ENCODE data around the gene SERPINB1. TPM values are rescaled to one million over a fixed set of nuclear protein-coding genes. Genes with fewer than 3 reads are reported as not detected.
A peak's percentile ranks its signal among the peaks of the same experiment; 100 is the strongest.

SERPINB1 gene
- total RNA-seq, 1 donor from 2014 or later = 7.2 TPM

DNA sequence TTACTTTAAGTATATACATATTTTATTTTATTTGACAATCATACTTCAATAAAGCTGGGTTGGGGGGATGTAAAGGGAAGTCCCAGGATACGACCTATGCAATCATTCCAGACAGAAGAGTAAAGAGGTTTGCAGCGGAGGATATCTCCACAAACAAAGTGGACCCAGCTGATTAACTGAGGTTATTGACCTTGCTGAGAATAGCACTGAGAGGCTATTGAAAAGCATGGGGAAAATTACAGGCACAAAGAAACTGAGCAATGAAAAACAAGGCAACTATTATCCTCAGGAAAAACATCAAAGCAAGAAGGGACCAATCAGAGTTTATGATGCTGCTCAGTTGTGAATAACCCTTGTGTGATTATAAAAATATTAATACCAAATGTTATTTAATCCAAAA is 32.6 kb downstream of the SERPINB1 start:
- no peaks in the 10 kb centered on the region for H3K27me3 Mint-ChIP-seq (ENCODE audit: low read depth)
- H3K36me3 Mint-ChIP-seq (ENCODE audit: low read depth) = no peaks in the 10 kb centered on the region
- TF ChIP-seq, protein P1, sequence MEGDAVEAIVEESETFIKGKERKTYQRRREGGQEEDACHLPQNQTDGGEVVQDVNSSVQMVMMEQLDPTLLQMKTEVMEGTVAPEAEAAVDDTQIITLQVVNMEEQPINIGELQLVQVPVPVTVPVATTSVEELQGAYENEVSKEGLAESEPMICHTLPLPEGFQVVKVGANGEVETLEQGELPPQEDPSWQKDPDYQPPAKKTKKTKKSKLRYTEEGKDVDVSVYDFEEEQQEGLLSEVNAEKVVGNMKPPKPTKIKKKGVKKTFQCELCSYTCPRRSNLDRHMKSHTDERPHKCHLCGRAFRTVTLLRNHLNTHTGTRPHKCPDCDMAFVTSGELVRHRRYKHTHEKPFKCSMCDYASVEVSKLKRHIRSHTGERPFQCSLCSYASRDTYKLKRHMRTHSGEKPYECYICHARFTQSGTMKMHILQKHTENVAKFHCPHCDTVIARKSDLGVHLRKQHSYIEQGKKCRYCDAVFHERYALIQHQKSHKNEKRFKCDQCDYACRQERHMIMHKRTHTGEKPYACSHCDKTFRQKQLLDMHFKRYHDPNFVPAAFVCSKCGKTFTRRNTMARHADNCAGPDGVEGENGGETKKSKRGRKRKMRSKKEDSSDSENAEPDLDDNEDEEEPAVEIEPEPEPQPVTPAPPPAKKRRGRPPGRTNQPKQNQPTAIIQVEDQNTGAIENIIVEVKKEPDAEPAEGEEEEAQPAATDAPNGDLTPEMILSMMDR (conservative IDR thresholded peaks at IDR 0.05) = no peak
- peak overlapping the region; percentile 5 for H3K4me3 Mint-ChIP-seq
- peaks cover 2% of the 10 kb centered on the region for H3K9me3 Mint-ChIP-seq
- DNase-seq (ENCODE audit: low read depth, low spot score) = no peak
- no peak overlapping the region for H3K27ac Mint-ChIP-seq (ENCODE audit: unreplicated experiment)
- peaks cover 52% of the 10 kb centered on the region for H3K4me1 Mint-ChIP-seq

DNA sequence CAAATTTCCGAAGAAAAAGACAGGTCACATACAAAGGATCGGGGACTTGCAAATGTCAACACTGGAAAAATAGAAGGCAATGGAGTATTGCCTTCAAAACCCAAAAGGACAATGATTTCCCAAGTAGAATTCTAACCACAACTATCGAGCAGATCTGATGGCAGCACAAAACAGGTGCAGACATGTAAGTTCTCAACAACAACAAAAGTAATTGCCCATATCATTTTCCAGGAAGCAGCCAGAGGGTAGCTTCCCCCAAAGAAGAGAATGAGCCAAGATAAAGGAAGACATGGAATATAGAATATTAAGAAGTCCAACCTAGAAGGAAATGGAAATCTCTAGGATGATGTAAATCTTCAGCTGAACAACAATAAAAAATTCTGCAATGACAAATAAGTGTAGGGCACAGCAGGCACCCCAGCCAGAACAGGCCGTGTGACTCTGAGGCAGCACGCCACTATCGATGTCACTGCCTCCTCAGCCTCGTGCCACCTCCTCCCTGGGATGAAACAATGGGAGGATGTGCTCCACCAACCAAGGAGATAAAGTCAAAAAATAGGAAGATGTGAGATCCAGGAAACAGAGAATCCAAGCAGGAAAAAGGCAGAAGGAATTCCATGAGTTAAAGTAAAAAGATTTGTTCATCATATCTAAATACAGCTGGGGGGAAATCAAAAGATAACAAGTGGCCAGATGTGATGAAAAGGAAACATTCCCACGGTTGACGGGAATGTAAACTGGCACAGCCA is 34.1 kb downstream of the SERPINB1 start:
- Mint-ChIP-seq H3K36me3 (ENCODE audit: low read depth) (no peaks in the 10 kb centered on the region), H3K9me3 (peaks cover 2% of the 10 kb centered on the region), H3K4me3 (peak overlapping the region; percentile 7), H3K4me1 (peaks cover 52% of the 10 kb centered on the region), H3K27ac (ENCODE audit: unreplicated experiment) (peak overlapping the region; percentile 4), H3K27me3 (ENCODE audit: low read depth) (no peaks in the 10 kb centered on the region)
- DNase-seq (ENCODE audit: low read depth, low spot score) = no peak
- TF ChIP-seq, protein P1 (conservative IDR thresholded peaks at IDR 0.05) = no peak

DNA sequence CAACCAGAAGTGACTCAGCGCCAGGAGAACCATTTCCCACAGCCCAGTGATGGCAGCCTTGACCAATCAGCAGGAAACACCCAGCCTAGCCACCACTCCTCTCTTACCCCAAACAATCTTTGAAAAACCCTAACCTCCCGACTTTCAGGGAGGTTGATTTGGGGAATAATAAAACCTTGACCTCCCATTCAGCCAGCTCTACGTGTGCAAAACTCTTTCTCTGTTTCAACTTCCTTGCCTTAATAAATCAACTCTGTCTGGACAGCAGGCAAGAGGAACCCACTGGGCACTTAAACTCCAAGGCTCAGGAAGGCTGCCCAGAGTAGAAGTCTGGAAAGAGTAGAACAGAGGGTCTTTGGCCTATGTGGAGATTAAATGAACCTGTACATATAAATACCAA is 35.0 kb downstream of the SERPINB1 start:
- H3K36me3 Mint-ChIP-seq (ENCODE audit: low read depth) = no peaks in the 10 kb centered on the region
- no peaks in the 10 kb centered on the region for H3K27me3 Mint-ChIP-seq (ENCODE audit: low read depth)
- no peak for DNase-seq (ENCODE audit: low read depth, low spot score)
- no peak overlapping the region for H3K4me3 Mint-ChIP-seq
- no peak overlapping the region for H3K27ac Mint-ChIP-seq (ENCODE audit: unreplicated experiment)
- H3K9me3 Mint-ChIP-seq = no peaks in the 10 kb centered on the region
- peaks cover 45% of the 10 kb centered on the region for H3K4me1 Mint-ChIP-seq
- TF ChIP-seq, protein P1 (conservative IDR thresholded peaks at IDR 0.05) = no peak

DNA sequence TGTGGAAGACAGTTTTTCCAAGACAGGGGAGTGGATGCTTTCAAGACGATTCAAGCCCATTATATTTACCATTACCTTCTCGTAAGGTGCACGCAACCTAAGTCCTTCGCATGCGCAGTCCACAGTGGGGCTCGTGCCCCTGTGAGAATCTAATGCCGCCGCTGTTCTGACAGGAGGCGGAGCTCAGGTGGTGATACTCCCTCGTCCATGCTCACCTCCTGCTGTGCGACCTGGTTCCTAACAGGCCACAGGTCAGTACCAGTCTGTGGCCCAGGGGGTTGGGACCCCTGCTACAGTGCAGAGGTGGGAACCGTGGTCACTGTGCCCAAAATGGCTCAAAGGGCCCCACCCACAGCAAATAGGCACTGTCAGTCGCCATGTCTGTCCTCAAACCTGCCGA is 36.6 kb downstream of the SERPINB1 start:
- no peak overlapping the region for H3K4me3 Mint-ChIP-seq
- no peak overlapping the region for H3K27ac Mint-ChIP-seq (ENCODE audit: unreplicated experiment)
- TF ChIP-seq, protein P1 (conservative IDR thresholded peaks at IDR 0.05) = no peak
- H3K9me3 Mint-ChIP-seq = no peaks in the 10 kb centered on the region
- peaks cover 37% of the 10 kb centered on the region for H3K4me1 Mint-ChIP-seq
- no peak for DNase-seq (ENCODE audit: low read depth, low spot score)
- no peaks in the 10 kb centered on the region for H3K27me3 Mint-ChIP-seq (ENCODE audit: low read depth)
- H3K36me3 Mint-ChIP-seq (ENCODE audit: low read depth) = no peaks in the 10 kb centered on the region

DNA sequence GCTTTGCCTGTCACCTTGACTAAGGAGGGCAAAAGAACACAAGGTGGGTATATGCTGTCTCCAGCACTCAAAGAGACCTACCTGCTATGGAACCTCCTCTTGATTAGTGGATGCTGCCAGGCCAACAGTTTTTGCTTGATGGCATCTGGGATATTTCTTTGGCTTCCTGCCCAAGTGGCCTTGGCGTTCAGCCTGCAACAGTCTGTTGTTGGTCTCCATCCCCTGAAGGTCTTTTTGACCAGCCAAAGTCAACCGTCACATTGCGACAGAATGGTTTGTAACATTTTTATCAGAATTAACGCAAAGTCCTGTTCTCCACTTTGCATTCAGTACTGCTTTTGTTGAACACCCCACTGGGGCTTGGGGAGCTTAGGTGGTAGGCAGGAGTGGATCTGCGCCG is 37.1 kb downstream of the SERPINB1 start:
- H3K4me1 Mint-ChIP-seq = peaks cover 35% of the 10 kb centered on the region
- DNase-seq (ENCODE audit: low read depth, low spot score) = no peak
- H3K4me3 Mint-ChIP-seq = no peak overlapping the region
- TF ChIP-seq, protein P1 (conservative IDR thresholded peaks at IDR 0.05) = no peak
- H3K36me3 Mint-ChIP-seq (ENCODE audit: low read depth) = no peaks in the 10 kb centered on the region
- no peaks in the 10 kb centered on the region for H3K27me3 Mint-ChIP-seq (ENCODE audit: low read depth)
- no peak overlapping the region for H3K27ac Mint-ChIP-seq (ENCODE audit: unreplicated experiment)
- H3K9me3 Mint-ChIP-seq = no peaks in the 10 kb centered on the region

Measured in neural crest cell (in vitro differentiated cells).